K562 (cell line): ENCODE results near the gene GNGT2. TPM values are rescaled to one million over a fixed set of nuclear protein-coding genes. Genes with fewer than 3 reads are reported as not detected.

Experiments used
- ATAC-seq: fragments of 200-7000 bp; cut with Tn5 transposase; 3 replicates; pipeline ENCODE4 v1.9.1; 2020; ENCODE audit warnings: moderate library complexity
- BruUV-seq: library from RNA; stranded (reverse); fragments of 400-500 nt; replicated peaks from 2 replicates; lab custom pipeline; 2021; lab: Mats Ljungman, UMichigan
- CTCF ChIA-PET: fragments of 300-600 bp; formaldehyde crosslinking; extraction: SDS; loops from one replicate; lab custom pipeline; 2021; ENCODE audit warnings: low intra/inter-chr PET ratio; lab: Yijun Ruan, JAX
- POLR2A ChIA-PET: fragments of 300-600, 350-650 bp; sonication (Branson Sonifier 250); formaldehyde crosslinking; extraction: SDS; loops from one replicate; lab custom pipeline; 2021; ENCODE audit warnings: antibody characterized with exemption, inconsistent platforms; lab: Yijun Ruan, JAX
- DNase-seq, 4 experiments: peaks; one replicate each; pipeline versions ENCODE4 v3.0.0 to v3.0.0-alpha.2; 2011 to 2018; ENCODE audit warnings: low spot score in 3 of 4, mixed read lengths in 3 of 4; ENCODE audit errors: extremely low read depth in 1 of 4
- FAIRE-seq: peaks from 2 replicates; lab custom pipeline; 2011; peaks lifted over from hg19 to GRCh38; lab: Jason Lieb, UNC
- H2AFZ ChIP-seq: 2 replicates; pipeline ENCODE4 v1.6.0; 2011; ENCODE audit warnings: low read depth, low read length, control low read depth, inconsistent platforms
- H3K27ac ChIP-seq: fragments of 200-600 bp; 3 replicates; pipeline ENCODE4 v1.8.0; 2011; ENCODE audit warnings: low read depth, mild to moderate bottlenecking, control low read depth, inconsistent platforms, low read length, moderate library complexity, mixed read lengths; ENCODE audit errors: extremely low read depth
- H3K27me3 ChIP-seq, 2 experiments: fragments of 300-600 bp in 1 of 2; 2 replicates in 1 of 2; 3 replicates in 1 of 2; pipeline versions ENCODE4 v1.6.0 to v1.8.0; 2011; ENCODE audit warnings: inconsistent platforms in 2 of 2, low read length in 2 of 2, mild to moderate bottlenecking in 1 of 2, mixed read lengths in 1 of 2, moderate library complexity in 1 of 2; ENCODE audit not compliant: control insufficient read depth in 2 of 2, insufficient read depth in 2 of 2
- H3K36me3 ChIP-seq: fragments of 300-600 bp; 3 replicates; pipeline ENCODE4 v1.8.0; 2011; ENCODE audit warnings: mild to moderate bottlenecking, low read length, inconsistent platforms; ENCODE audit not compliant: control insufficient read depth, insufficient read depth
- H3K4me1 ChIP-seq, 2 experiments: fragments of 200-600 bp in 1 of 2; replicated peaks in 1 of 2; 2 replicates in 1 of 2; 3 replicates in 1 of 2; pipeline versions ENCODE4 v1.5.1 to v1.8.0; 2011; ENCODE audit warnings: inconsistent platforms in 2 of 2, low read length in 2 of 2, mild to moderate bottlenecking in 1 of 2, mixed read lengths in 1 of 2, moderate library complexity in 1 of 2; ENCODE audit not compliant: control insufficient read depth in 2 of 2, insufficient read depth in 2 of 2
- H3K4me2 ChIP-seq: 2 replicates; pipeline ENCODE4 v1.6.1; 2011; ENCODE audit warnings: low read length, control low read depth, inconsistent platforms, mixed read lengths; ENCODE audit not compliant: insufficient read depth
- H3K4me3 ChIP-seq: fragments of 200-600 bp; sonication (generic), shearing (Covaris generic); 2 replicates; pipeline ENCODE4 v1.5.1; 2016; ENCODE audit warnings: control low read depth, inconsistent platforms
- H3K79me2 ChIP-seq: fragments of 200-600 bp; 3 replicates; pipeline ENCODE4 v1.8.0; 2011; ENCODE audit warnings: low read length, inconsistent platforms; ENCODE audit not compliant: control insufficient read depth, insufficient read depth
- H3K9ac ChIP-seq, 2 experiments: 2 replicates each; pipeline versions ENCODE4 v1.6.0 to v1.6.1; 2011; ENCODE audit warnings: low read depth in 2 of 2, low read length in 2 of 2, control low read depth in 1 of 2, inconsistent platforms in 1 of 2, mild to moderate bottlenecking in 1 of 2, mixed read lengths in 1 of 2; ENCODE audit not compliant: insufficient read depth in 1 of 2
- H3K9me1 ChIP-seq: one replicate; pipeline ENCODE4 v1.6.0; 2011; ENCODE audit warnings: inconsistent platforms, mild to moderate bottlenecking, low read length, moderate library complexity; ENCODE audit not compliant: control insufficient read depth, insufficient read depth
- H3K9me3 ChIP-seq: replicated peaks from 2 replicates; pipeline ENCODE4 v1.5.1; 2011; ENCODE audit warnings: low read depth, low read length, inconsistent platforms; ENCODE audit not compliant: control insufficient read depth, insufficient read depth
- H4K20me1 ChIP-seq: replicated peaks from 2 replicates; pipeline ENCODE4 v1.6.1; 2011; ENCODE audit warnings: low read length, inconsistent platforms, mixed read lengths; ENCODE audit not compliant: control insufficient read depth, insufficient read depth
- CLOCK ChIP-seq: fragments of 250-450 bp; sonication (Bioruptor Pico); IDR thresholded peaks from 2 replicates; pipeline ENCODE4 v1.4.0; 2020; ENCODE audit warnings: mild to moderate bottlenecking, moderate library complexity, borderline replicate concordance
- CTCF ChIP-seq, 3 experiments: IDR thresholded peaks in 2 of 3; conservative IDR thresholded peaks in 1 of 3; 2 replicates each; pipeline ENCODE4 v1.5.1; 2011 to 2012; ENCODE audit warnings: low read length in 3 of 3, mild to moderate bottlenecking in 3 of 3, control low read depth in 2 of 3, improper control_type of control experiment in 1 of 3, inconsistent platforms in 1 of 3, low read depth in 1 of 3, mixed read lengths in 1 of 3, moderate library complexity in 1 of 3; ENCODE audit not compliant: insufficient read depth in 2 of 3
- HMBOX1 ChIP-seq: sonication (generic); IDR thresholded peaks from 2 replicates; pipeline ENCODE4 v1.6.1; 2016
- HNRNPK ChIP-seq: fragments of 200-400 bp; formaldehyde crosslinking; IDR thresholded peaks from one replicate; pipeline ENCODE4 v1.6.1; 2018; ENCODE audit warnings: mild to moderate bottlenecking, low read depth, low read length; ENCODE audit not compliant: poor library complexity, severe bottlenecking
- JUND ChIP-seq, 2 experiments: IDR thresholded peaks; 2 replicates in 1 of 2; 3 replicates in 1 of 2; pipeline ENCODE4 v1.6.1; 2011; ENCODE audit warnings: borderline replicate concordance in 2 of 2, low read depth in 2 of 2, low read length in 2 of 2, improper control_type of control experiment in 1 of 2, missing biosample characterization in 1 of 2, missing genetic modification characterization in 1 of 2, missing genetic modification reagents in 1 of 2
- USF1 ChIP-seq: sonication (generic); formaldehyde crosslinking; IDR thresholded peaks from 2 replicates; pipeline ENCODE4 v1.9.0; 2022; ENCODE audit warnings: mild to moderate bottlenecking, missing genetic modification reagents
- ZNF24 ChIP-seq: fragments of 450-650 bp; IDR thresholded peaks from 2 replicates; pipeline ENCODE4 v1.6.1; 2016
- ZNF655 ChIP-seq: fragments of 250-450 bp; sonication (Bioruptor Pico); IDR thresholded peaks from 2 replicates; pipeline ENCODE4 v1.5.0; 2021
- WGBS: fragments of 100-300 bp; shearing (Covaris generic); methylation state at CpG from one replicate; pipeline ENCODE4 v1.1.6; 2016; ENCODE audit warnings: low coverage, mixed read lengths; ENCODE audit not compliant: insufficient coverage; ENCODE audit errors: missing lambda C conversion rate; 5-methylcytosine and 5-hydroxymethylcytosine counted together
- in situ Hi-C: fragments of 300-500 bp; cut with MboI; formaldehyde crosslinking; loops from 4 replicates; pipeline ENCODE4 v1.15.0; 2018; ENCODE audit warnings: inconsistent platforms, mixed read lengths
- intact Hi-C: fragments of 100-400 bp; cut with micrococcal nuclease; formaldehyde crosslinking; loops from 2 replicates; pipeline ENCODE4 v1.14.2; 2022
- polyA plus RNA-seq, 8 experiments: library from polyadenylated mRNA; depleted of rRNA in 4 of 8; stranded (reverse) in 5 of 8; unstranded in 3 of 8; fragments of >200 nt; fragmentation: Nextera tagmentation in 2 of 8; fragmentation: Illumina TruSeq in 1 of 8; extraction: Ambion mirVana in 2 of 8; extraction: Trizol in 1 of 8; gene quantifications; 2 replicates each; pipeline versions ENCODE4 v1.2.1 to v1.2.3, GENCODE V29; 2011 to 2014; ENCODE audit warnings: inconsistent platforms in 1 of 8, missing spikeins in 1 of 8
- total RNA-seq, 7 experiments: library from RNA; depleted of rRNA in 6 of 7; stranded (reverse); fragments of >200 nt in 6 of 7; fragmentation: Illumina TruSeq in 2 of 7; extraction: Trizol in 2 of 7; gene quantifications; 2 replicates each; pipeline versions ENCODE4 v1.2.1 to v1.2.3, GENCODE V29; 2011 to 2021; ENCODE audit warnings: low replicate concordance in 1 of 7

The GNGT2 gene
- total and polyA plus RNA-seq, 9 of the 15 experiments (the other 6 are each of a cell fraction or from before 2014, with no cell fraction given), result not detected

- no peaks in the 10 kb centered on the region for H3K9me1 ChIP-seq
- BruUV-seq, result no TSS peak
- ChIA-PET POLR2A (interaction anchor here (0.6 to 0.9 kb wide), 3 partner anchors 12 to 495 kb away, joined by 3 to 4 read pairs (median 3); no protein-coding TSS in a partner anchor), CTCF (no interaction called here)
- peaks cover 0 to 27% of the 10 kb centered on the region in 2 experiments; a peak in 2 of 5 replicates for H3K27me3 ChIP-seq
- H3K4me1 ChIP-seq, result peaks cover 5 to 17% of the 10 kb centered on the region in 2 experiments; a peak in 4 of 5 replicates
- H4K20me1 ChIP-seq, result no peaks in the 10 kb centered on the region
- H3K9me3 ChIP-seq, result no peaks in the 10 kb centered on the region; the same call in 1 of the 2 replicates
- H2AFZ ChIP-seq, result peak within 1 kb of the TSS; percentile 95
- H3K9ac ChIP-seq, result peak within 1 kb of the TSS; percentile 37 to 91; a peak in 3 of 4 replicates
- H3K79me2 ChIP-seq, result no peaks in the 10 kb centered on the region
- H3K36me3 ChIP-seq, result no peaks in the 10 kb centered on the region
- DNase-seq (peak; percentile 88 to 98 (median 96)), ATAC-seq (peak; percentile 98), FAIRE-seq (peak; percentile 32)
- in situ Hi-C loops, result no loop called here
- no peak within 1 kb of the TSS for H3K27ac ChIP-seq
- peak within 1 kb of the TSS; percentile 65 for H3K4me3 ChIP-seq
- intact Hi-C loops, result no loop called here
- H3K4me2 ChIP-seq, result peak within 1 kb of the TSS; percentile 95
- 3% methylated on average over 56 of the region's 58 CpGs for WGBS
- TF ChIP-seq HMBOX1 (no peak), CTCF (IDR thresholded peaks at IDR 0.05 in 2 of 3, conservative IDR thresholded peaks at IDR 0.05 in 1 of 3; ENCODE audit: insufficient read depth in 2 of 3, low read depth in 1 of 3, low read length in 3 of 3) (0 out of 6 replicates have a peak, but pooled peaks of 1 of the 3 experiments have one; percentile 4), JUND (IDR thresholded peaks at IDR 0.05; ENCODE audit: borderline replicate concordance, low read depth, low read length) (no peak), JUND (tag; IDR thresholded peaks at IDR 0.05; ENCODE audit: borderline replicate concordance, low read depth, low read length) (no peak), USF1 (CRISPR knock-in tag) (peak; percentile 20; the same call in 1 of the 2 replicates), HNRNPK (no peak), ZNF24 (no peak), ZNF655 (CRISPR knock-in tag) (no peak), CLOCK (CRISPR knock-in tag) (no peak)
Observed at GRCh38 chr17:49230636-49231562, 20.5 kb upstream of the GNGT2 start, which contains the start of gene PHOSPHO1. Gene PHOSPHO1 (minus strand): TSS chr17:49230787. CDS start chr17:49226691, 4,096 bp downstream.
